HS-27A (cell line): ENCODE measurements around the gene USP49.
A peak's percentile ranks its signal among the peaks of the same experiment; 100 is the strongest.

Source experiments
- DNase-seq: peaks from one replicate; pipeline ENCODE4 v3.0.0-alpha.2; 2012; ENCODE audit warnings: low read depth, missing footprints

The USP49 gene

GRCh38 chr6:41874741-41875140 lies 20.4 kb downstream of the USP49 start:
- DNase-seq: no peak

DNA sequence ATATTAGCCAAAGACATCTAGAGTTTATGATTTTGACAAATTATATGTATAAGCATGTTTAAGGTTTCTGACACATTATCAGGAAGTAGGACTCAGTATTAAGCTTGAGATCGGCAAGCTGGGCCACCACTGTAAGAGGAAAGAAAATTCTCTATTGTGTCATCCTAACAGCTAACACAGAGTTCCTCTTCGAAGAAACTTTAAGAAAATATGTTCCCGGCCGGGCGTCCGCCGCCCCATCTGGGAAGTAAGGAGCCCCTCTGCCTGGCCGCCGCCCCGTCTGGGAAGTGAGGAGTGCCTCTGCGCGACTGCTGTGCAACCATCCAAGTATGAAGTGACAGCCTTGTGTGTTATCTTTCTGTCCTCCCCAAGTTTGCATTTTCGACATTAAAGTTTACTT lies 23.0 kb downstream of the USP49 start:
- DNase-seq: no peak

- no peak for DNase-seq
These were observed 23.5 kb downstream of the USP49 start for GRCh38 chr6:41871691-41872090.

DNA sequence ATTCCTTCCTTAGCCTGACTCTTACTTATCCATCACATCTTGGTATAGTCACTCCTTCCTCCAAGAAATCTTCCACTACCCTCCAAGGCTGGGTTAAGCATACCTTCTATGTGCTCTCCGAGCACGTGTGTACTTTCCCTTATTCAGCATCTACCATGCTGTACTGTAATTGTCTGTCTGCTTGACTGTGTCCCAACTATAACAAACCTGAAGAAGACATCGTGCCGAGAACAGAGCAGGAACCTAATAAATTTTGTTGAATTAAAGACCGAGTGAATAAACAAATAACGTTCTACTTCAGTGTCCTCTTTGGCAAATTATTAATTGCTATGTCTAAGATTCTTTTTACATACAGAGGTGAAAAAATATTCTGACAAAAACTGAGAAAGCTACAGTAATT lies 35.8 kb downstream of the USP49 start:
- DNase-seq: no peak

- no peak for DNase-seq
These were observed 36.5 kb downstream of the USP49 start for GRCh38 chr6:41858703-41859102.

GRCh38 chr6:41850861-41851260 lies 44.3 kb downstream of the USP49 start:
- no peak for DNase-seq

DNA sequence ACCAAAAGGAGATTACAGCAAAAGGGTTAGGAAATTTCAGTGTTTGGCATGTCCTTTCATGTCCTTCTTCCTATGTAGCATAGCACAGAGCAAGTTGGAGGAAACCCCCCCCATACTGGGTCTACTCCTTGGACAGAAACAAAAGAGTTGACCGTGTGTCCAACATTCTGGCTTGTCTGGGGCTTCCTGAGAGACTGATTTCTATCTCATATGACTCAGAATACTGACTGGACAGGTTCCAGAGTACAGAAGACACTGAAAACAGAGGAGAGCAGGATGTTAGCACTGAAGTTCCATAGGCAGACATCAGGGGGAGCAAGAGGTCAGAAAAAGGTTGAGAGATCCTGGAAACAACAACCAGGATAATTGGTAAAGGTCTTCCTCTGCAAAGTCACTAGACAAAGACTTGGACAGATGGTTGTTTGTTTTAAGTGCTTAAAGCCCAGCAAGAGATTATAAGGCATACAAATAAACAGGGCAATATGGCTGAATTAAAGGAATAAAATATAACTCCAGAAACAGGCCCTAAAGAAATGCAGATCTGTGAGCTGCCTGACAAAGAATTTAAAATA lies 48.4 kb downstream of the USP49 start:
- DNase-seq: peak; percentile 80

DNA sequence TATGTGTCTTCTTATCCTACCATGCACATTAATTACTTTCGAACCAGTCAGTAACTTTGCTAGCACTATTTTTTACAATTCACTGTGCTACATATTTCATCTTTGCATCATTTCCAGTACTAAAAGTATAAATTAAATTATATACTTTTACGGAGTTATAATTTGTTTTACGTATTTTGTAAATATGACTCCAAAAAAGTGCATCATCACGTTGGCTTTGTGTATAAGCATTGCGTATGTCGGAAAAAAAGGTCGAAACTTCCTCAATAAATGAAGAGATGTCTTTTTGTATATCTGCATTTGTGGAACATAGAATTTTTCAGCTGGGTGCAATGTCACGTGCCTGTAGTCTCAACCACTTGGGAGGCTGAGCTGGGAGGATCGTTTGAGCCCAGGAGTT lies 52.0 kb downstream of the USP49 start:
- no peak for DNase-seq

DNA sequence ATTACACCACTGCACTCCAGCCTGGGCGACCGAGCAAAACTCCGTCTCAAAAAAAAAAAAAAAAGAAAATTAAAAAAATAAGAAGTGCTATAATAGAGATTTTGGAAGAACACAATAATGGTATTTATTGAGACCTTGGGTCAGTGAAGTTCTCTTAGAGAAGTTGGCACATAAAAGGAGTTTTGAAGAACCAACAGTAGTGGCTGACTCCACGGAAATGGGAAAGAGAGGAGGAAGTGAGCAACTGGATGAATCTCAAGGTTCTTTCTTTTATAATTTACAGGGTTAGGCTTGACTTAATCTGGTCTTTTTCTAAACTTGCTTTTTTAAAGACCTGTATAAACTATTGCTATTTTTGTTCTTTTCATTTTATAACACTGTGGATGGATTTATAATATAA lies 54.8 kb downstream of the USP49 start:
- DNase-seq: no peak

- no peak for DNase-seq
These were observed 58.5 kb downstream of the USP49 start for GRCh38 chr6:41836660-41837052.

- no peak for DNase-seq
These were observed 59.0 kb downstream of the USP49 start for GRCh38 chr6:41836022-41836659.

- no peak for DNase-seq
These were observed 62.9 kb downstream of the USP49 start for GRCh38 chr6:41832263-41832662.

- DNase-seq: no peak
These were observed 68.7 kb downstream of the USP49 start for GRCh38 chr6:41826343-41827022.

DNA sequence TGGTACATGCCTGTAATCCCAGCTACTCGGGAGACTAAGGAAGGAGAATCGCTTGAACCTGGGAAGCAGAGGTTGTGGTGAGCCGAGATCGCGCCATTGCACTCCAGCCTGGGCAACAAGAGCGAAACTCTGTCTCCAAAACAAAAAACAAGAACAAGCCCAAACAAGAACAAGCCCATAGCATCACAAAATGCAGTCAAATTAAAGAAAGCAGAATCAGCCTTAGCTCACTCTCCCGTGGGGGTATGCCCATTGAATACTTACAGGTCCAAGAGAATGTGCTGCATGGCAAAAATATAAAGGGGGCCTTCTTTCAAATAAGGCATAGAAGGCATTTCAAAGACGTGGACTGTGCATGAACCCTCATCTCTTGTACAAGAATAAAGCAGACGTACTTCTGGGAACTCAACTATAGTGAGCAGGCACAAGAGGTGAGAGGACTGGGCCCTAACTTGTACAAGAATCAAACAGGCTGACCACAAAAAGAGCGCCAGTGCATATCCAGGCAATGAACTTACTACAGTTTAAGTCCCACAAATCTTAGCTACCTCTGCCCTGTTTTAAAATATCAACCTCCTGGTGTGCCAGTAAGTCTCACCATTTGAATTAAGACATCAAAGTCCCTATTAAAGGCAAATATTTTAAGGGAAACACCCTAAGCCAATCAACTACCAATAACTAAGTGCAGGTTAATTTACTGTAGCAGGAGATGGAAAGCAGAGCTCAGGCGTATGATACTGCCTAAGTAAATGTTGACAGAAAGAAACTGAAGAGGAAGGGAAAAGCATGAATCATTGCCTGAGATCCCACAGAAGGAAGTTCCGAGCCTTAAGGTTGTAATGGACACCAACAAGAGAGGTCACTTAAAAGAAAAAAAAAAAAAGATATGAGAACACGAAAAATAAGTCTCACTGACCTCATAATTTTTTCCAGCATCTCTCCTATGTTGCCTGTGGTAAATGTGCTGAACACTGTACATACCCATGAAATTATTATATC lies 70.3 kb downstream of the USP49 start:
- no peak for DNase-seq

DNA sequence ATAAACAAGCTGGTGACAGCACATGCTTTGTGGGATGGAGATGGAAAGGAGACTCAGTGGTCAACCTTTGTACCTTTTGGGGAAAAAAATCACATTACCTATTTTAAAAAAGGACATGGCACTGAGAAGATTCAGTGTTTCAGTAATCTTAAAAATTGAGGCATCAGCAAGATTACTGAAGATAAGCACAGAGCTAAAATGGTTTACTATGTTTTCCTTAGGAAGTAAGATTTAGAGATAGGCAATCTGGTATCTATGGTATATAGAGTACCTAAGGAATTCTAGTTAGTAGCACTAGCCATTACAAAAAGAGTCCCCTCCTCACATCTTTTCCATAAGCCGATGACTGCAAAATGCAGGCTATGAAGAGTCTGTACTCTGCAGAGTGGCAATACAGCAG lies 72.0 kb downstream of the USP49 start:
- DNase-seq: no peak

DNA sequence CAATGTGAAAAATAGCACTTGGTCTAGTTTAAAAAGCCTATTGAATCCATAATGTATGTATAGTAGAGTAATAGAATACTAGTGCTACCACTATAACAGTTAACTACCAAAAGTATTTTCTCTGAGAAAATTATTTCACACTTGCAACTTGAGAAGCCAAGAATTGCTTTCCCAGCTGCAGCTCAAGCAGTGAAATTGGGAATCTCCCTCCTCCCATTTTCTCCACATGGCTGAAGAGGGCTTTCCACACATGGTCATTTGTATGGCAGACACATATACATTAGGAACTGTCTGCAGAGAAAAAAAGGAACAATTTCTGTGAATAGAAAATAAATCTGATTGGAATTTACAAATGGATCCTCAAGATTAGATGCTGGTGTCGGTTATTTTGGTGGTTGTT lies 73.2 kb downstream of the USP49 start:
- DNase-seq: no peak

DNA sequence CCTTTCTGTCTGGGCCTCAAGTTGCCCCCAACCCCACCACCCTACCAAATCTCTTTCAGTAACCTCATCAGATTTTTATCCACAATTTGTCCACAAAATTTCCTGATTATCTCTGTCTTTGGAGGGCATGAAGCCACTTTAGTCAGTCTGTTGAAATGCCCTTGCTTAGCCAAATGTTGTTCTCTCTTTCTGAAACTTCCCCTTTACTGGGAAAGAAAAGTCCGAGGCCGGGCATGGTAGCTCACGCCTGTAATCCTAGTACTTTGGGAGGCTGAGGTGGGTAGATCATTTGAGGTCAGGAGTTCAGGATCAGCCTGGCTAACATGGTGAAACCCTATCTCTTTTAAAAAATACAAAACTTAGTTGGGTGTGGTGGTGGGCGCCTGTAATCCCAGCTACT lies 73.9 kb downstream of the USP49 start:
- no peak for DNase-seq

DNA sequence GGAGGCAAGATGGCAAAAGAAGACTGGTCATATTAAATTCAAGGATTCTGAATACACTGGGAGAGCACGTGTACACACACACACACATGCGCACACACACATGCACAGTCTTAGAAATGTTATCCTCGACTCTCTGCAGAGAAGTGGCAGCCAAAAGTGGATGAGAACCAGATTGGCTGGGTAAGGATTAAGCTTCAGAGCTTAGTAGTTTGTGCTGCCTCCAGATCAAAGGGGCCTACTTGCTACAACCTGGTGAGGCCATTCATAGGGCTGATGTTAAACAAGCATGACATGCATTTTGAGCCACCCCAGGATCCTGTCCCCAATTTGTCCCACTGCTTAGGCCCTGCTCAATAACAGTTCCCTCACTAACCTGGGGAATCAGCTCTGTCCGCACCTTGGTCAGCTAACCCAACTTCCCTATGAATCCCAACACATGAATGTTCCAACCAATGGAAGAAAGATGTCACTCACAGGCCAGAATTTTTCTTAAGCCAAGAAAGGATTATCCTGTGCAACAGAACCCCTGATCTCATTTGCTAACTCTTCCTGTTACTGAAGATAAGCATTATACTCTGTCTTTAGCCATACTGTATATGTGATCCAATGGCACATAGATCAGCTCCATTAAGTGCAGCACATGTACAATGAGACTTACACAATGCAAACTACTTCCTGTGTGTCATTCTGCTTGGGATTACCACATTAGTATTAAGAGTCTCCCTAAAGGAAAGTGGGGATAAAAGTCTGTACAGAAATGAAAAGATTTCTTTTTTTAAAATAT lies 76.7 kb downstream of the USP49 start:
- no peak for DNase-seq

- no peak for DNase-seq
These were observed 79.6 kb downstream of the USP49 start for GRCh38 chr6:41815587-41815986.

GRCh38 chr6:41814629-41815028 lies 80.5 kb downstream of the USP49 start:
- DNase-seq: no peak

GRCh38 chr6:41813956-41814355 lies 81.2 kb downstream of the USP49 start:
- DNase-seq: no peak

DNA sequence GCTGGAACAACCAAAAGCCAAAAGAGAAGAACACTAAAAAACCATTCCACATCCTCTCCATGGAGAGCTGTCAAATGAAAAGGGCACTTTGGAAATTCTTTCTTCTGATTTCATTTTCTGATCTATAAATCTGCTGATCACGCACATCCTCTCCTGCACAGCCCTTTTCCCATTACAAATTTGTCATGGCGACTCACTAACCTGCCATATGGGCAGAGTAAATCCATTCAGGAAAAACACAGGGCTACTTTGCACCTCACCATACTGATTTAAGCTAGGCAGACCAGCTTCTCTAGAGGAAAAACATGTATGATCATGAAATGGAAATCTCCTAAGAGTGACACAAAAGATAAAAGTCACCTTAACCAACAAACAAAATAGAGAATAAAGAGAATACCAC lies 81.7 kb downstream of the USP49 start:
- DNase-seq: no peak
